Gastroesophageal sphincter (tissue), 3 donors: ENCODE results near the gene SOX6.

ENCODE experiments used
- CTCF ChIP-seq, 4 experiments: fragments of 200-600 bp in 2 of 4; fragments of 450-650 bp in 2 of 4; sonication (generic) in 1 of 4; IDR thresholded peaks; one replicate each; pipeline ENCODE4 v1.5.1; 2017 to 2019; ENCODE audit warnings: antibody characterized with exemption in 4 of 4, mild to moderate bottlenecking in 2 of 4, moderate library complexity in 2 of 4
- EP300 ChIP-seq: sonication (generic); formaldehyde crosslinking; IDR thresholded peaks from one replicate; pipeline ENCODE4 v1.6.1; 2017; ENCODE audit warnings: antibody characterized with exemption, mild to moderate bottlenecking
- POLR2A ChIP-seq, 2 donors: fragments of 450-650 bp; IDR thresholded peaks; one replicate each; pipeline ENCODE4 v1.6.1; 2017; ENCODE audit warnings: antibody characterized with exemption in 2 of 2, mild to moderate bottlenecking in 2 of 2, moderate library complexity in 1 of 2
- POLR2AphosphoS5 ChIP-seq: sonication (generic); formaldehyde crosslinking; IDR thresholded peaks from one replicate; pipeline ENCODE4 v1.6.1; 2017; ENCODE audit warnings: antibody characterized with exemption

GRCh38 chr11:16322190-16322589 lies 34.2 kb downstream of the SOX6 start:
- TF ChIP-seq CTCF (IDR thresholded peaks at IDR 0.05) (no peak), POLR2A (IDR thresholded peaks at IDR 0.05) (no peak), EP300 (no peak), POLR2AphosphoS5 (no peak)
